Measurements from ENCODE around the gene TBCK.
A peak's percentile ranks its signal among the peaks of the same experiment; 100 is the strongest.
"Not testable (repeated sequence)": the region's sequence is repeated elsewhere in the genome, so short reads cannot be mapped to it uniquely, and the experiment has no call there.

Gene TBCK

GRCh38 chr4:106321168-106321567 lies 5.2 kb upstream of the TBCK start:
- not testable (repeated sequence) for DNase-seq

- no peak for DNase-seq
Observed at GRCh38 chr4:106320235-106320634, 4.2 kb upstream of the TBCK start.

GRCh38 chr4:106318511-106318910 lies 2.5 kb upstream of the TBCK start:
- DNase-seq: no peak

- DNase-seq: no peak
Observed at GRCh38 chr4:106317815-106318214, 1.8 kb upstream of the TBCK start.

DNA sequence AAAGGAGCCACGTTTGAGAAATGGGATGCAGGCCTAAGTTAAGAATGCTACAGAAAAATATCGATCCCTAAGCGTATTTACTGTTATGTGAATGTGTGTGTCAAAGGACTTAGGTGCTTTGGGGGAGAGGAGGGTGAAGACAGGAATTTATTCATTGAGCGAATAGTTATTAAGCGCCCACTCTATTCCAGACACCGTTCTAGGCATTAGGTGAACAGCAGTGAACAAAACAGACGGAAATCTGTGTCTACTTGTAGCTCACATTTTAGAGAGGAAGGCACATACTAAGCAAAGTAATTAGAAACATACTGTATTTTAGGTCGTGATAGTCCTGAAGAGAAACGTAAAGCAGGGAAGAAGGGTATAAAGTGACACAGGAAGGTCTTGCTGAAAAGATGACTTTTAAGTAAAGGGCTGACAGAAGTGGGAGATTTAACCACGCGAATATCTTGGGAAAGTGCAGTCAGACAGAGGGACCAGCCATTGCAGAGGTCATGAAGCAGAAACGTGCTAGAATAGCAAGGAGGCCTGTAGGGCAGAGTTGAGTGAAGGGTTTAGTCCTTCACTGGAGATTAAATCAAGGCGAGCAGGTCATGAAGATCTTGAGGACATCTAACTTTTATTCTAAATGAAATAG lies 882 bp upstream of the TBCK start:
- peak; percentile 19 for DNase-seq

GRCh38 chr4:106315476-106315967 lies 487 bp downstream of the TBCK start:
- DNase-seq: peak; percentile 39

DNA sequence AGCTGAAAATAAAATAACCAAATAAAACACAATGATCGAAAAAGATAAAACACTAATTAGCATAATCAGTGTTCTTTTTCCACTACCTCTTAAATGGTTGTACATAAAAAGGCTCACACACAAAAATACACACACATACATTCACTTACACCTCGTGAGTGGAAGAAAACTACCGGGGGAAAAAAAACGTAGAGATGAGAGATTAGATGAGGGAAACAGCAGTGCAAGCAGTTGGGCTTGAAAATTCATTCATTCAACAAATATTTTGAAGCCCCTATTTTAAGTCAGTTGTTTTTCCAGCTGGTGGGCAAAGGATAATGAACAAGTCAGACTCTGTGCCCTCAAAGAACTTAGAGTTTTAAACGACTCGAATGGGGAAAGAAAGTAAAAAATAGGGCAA lies 1.0 kb downstream of the TBCK start:
- peak; percentile 18 for DNase-seq

GRCh38 chr4:106312997-106313522 lies 2.9 kb downstream of the TBCK start:
- DNase-seq: no peak

DNA sequence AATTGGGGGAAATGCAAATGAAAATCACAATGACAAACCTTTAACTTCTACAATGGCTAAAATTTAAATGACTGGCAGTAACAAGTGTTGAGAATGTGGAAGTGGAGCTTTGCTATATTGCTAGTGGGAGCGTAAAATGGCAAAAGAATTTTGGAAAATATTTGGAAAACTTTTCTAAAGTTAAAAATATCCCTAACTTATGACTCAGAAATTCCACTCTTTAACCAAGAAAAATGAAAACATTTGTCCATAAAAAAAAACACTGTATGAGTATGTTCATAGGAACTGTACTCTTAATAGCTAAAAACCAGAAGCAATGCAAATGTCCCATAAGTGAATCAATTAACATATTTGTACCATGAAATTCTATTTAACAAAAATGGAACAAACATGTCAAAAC lies 3.6 kb downstream of the TBCK start:
- no peak for DNase-seq

DNA sequence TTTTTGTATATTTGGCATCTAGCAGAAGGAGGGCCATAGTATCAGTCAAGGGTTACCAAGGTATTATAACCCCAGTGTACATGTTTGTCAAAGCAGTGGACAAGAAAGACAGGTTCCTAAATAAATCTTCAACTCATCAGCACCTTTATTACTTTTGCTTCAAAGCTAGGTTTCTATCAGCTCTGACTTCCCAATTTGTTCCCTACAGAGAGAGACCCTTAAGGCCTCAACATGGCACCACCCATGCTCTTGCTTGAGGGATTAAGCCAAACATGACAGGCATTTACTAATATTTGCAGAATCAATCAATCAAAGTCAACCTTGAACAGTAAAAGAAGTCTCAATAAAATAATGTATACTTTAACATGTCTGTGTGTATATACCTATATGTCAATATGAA lies 9.4 kb downstream of the TBCK start:
- no peak for DNase-seq

- DNase-seq: no peak
Observed at GRCh38 chr4:106305435-106306055, 10.5 kb downstream of the TBCK start.

GRCh38 chr4:106304632-106305031 lies 11.4 kb downstream of the TBCK start:
- no peak for DNase-seq

- DNase-seq: no peak
Observed at GRCh38 chr4:106303548-106304281, 12.3 kb downstream of the TBCK start.

DNA sequence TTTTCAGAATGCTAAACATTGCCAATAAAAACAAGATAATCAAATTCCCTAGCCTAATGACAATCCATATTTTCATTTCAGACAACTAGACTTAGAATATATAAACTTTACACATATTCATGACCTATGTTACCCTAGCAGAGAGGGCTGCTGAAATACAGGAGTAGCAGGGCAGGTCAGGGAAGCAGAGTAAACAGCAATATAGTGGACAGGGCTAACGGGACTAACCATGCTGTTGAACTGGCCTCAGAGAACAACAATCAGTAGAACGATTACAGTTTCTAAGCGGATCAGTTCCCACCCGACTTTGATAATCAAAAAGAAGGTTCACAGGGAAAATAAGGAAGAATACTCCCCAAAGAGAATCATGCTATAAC lies 14.0 kb downstream of the TBCK start:
- no peak for DNase-seq

DNA sequence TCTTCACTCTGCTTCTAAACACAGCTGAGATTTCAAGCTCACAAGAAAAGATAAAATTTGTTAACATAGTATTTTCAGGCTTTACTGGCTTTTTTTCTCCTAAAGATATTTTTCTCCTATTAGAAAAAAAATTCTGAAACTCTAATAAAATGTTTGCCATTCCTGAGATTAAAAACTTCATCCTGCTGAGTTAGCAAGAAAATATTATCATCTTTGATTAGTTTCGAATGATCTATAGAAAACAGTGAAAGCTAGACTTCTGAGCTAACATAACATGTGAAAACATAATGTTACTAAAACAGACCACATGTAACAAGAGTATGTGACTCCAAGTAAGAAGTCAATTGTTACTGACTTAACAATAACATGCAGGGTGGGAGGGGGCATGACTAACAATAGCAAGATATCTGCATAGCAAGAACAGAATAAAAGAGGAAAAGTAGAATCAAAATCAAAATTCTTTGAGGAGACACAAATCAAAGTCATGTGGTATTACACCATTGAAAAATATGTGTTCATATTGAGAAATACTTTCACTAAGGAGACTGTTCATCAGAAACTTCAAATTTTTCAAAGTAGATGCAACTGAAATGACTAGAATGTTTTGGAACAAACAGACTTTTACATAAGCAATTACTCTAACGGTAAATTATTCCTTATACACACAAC lies 14.5 kb downstream of the TBCK start:
- DNase-seq: no peak

DNA sequence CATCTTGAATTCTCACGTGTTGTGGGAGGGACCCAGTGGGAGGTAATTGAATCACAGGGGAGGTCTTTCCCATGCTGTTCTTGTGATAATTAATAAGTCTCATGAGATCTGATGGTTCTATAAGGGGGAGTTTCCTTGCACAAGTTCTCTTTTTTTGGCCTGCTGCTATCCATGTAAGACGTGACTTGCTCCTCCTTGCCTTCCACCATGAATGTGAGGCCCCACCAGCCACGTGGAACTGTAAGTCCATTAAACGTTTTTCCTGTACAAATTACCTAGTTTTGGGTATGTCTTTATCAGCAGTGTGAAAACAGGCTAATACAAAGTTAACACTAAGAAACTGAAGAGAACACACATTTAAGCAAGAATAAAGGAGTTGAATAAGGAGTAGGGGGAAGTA lies 16.0 kb downstream of the TBCK start:
- no peak for DNase-seq

DNA sequence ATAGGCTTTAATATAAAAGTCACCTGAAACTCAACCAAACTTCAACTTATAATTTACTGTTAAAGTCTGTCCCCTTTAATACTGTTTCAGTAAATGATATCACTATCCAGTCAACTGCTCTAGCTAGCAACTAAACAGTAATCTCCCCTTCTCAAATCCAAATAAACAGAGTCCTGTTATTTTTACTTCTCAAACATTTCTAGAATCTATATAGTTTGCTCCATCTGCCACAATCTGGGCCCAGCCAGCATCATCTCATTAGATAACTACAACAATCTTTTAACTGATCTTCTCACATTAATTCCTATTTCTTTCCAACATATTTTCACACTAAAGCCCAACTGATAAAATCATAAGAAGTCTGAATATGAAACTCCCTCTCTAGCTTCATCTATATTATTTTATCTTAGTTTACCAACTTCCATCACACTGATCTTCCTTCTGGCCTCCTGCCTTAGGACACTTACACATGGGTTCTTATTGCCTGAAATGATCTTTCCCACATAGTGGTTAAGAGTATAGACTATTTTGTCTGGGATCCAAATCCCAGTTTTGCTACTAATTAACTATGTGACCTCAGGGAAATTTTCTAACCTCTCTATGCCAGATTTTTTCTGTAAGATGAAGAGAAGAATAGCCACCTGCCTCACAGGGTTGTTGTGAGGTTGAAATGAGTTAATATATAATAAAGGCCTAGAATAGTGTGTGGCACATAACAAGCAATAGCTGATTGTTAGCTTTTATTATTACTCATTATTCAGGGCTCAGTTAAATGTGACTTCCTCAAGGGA lies 18.6 kb downstream of the TBCK start:
- DNase-seq: no peak

DNA sequence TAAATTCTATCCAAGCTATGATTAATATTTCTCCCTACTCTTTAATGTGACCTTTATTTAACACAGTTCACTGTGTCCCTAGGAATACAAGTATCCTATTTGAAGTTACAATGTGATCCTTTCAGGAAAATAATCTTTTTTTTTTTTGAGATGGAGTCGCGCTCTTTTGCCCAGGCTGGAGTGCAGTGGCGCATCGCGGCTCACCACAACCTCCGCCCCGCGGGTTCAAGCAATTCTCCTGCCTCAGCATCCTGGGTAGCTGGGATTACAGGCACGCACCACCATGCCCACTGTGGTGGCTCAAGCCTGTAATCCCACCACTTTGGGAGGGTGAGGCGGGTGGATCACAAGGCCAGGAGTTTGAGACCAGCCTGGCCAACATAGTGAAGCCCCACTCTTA lies 21.9 kb downstream of the TBCK start:
- DNase-seq: no peak

DNA sequence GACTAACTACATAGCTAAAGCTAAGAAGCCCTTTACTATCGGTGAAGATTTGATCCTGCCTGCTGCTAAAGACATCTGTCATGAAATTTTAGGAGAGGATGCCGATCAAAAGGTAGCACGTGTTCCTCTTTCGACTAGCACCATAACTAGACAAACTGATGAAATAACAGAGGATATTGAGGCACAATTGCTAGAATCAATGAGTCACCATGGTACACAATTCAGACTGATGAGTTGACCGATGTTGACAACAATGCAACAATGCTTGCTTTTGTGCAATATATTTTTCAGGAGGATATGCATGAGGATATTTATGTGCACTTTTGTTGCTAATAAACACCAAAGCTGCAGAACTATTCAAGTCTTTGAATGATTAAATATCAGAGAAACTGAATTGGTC lies 24.3 kb downstream of the TBCK start:
- no peak for DNase-seq

DNA sequence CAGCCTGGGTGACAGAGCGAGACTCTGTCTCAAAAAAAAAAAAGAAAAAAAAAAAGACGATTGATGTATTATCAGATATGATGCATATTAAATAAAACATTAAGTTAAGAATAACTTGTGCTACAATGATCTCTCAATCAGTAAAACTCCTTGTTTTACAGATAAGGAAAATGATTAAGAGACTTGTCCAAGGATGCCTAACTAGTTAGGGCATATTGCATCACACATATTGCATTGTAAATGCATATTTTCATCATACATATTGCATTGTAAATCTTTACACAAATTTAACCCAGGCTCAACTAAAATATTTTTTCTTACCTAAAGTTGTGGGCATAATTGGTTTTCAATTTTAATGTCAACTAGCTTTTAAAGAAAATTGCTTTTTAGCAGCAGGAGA lies 26.3 kb downstream of the TBCK start:
- DNase-seq: no peak

- peak; percentile 2 for DNase-seq
Observed at GRCh38 chr4:106287353-106287969, 28.5 kb downstream of the TBCK start.

GRCh38 chr4:106286611-106287010 lies 29.4 kb downstream of the TBCK start:
- no peak for DNase-seq

Measured in hematopoietic multipotent progenitor cell treated with erythropoietin and hydrocortisone succinate and interleukin-3 and kit ligand, for 8 days (in vitro differentiated cells).